Measurements from ENCODE around the gene AKAP8L. TPM values are rescaled to one million over a fixed set of nuclear protein-coding genes. Genes with fewer than 3 reads are reported as not detected.

The AKAP8L gene
- total RNA-seq, 1 experiment from 2014 or later = 132 TPM

GRCh38 chr19:15368798-15369593 is 49.8 kb downstream of the AKAP8L start:
- TF ChIP-seq CTCF (conservative IDR thresholded peaks at IDR 0.05; ENCODE audit: low read depth, low read length) (no peak), EZH2 (IDR thresholded peaks at IDR 0.05; ENCODE audit: borderline replicate concordance, low read depth, low read length, poor library complexity, severe bottlenecking) (no peak)
- H3K9me3 ChIP-seq (ENCODE audit: low read depth, low read length, poor library complexity, severe bottlenecking) = no peaks in the 10 kb centered on the region
- intact Hi-C loops (cut with micrococcal nuclease; ENCODE audit: unreplicated experiment) = no loop called here
- CTCF ChIA-PET = no interaction called here
- H3K4me3 ChIP-seq (ENCODE audit: low read depth, low read length, poor library complexity, severe bottlenecking) = no peak overlapping the region
- POLR2A ChIA-PET (ENCODE audit: low non-redundant PET) = no interaction called here
- BruUV-seq (replicated peaks) = no TSS peak
- no peaks in the 10 kb centered on the region for H3K4me1 ChIP-seq (ENCODE audit: insufficient read depth, low read length, poor library complexity, severe bottlenecking)
- H3K27ac ChIP-seq (ENCODE audit: low read depth, low read length, poor library complexity, severe bottlenecking) = no peak overlapping the region
- H3K36me3 ChIP-seq (ENCODE audit: insufficient read depth, low read length, poor library complexity, severe bottlenecking) = peaks cover 79% of the 10 kb centered on the region
- DNase-seq (ENCODE audit: low spot score) = no peak
- no peaks in the 10 kb centered on the region for H3K27me3 ChIP-seq (replicated peaks; ENCODE audit: insufficient read depth, low read depth, low read length, poor library complexity)

GRCh38 chr19:15368051-15368632 is 50.6 kb downstream of the AKAP8L start:
- TF ChIP-seq EZH2 (IDR thresholded peaks at IDR 0.05; ENCODE audit: borderline replicate concordance, low read depth, low read length, poor library complexity, severe bottlenecking) = no peak
- no peak for TF ChIP-seq CTCF (conservative IDR thresholded peaks at IDR 0.05; ENCODE audit: low read depth, low read length)
- no TSS peak for BruUV-seq (replicated peaks)
- Histone ChIP-seq H3K4me3 (ENCODE audit: low read depth, low read length, poor library complexity, severe bottlenecking) (no peak overlapping the region), H3K4me1 (ENCODE audit: insufficient read depth, low read length, poor library complexity, severe bottlenecking) (no peaks in the 10 kb centered on the region), H3K36me3 (ENCODE audit: insufficient read depth, low read length, poor library complexity, severe bottlenecking) (peaks cover 71% of the 10 kb centered on the region), H3K27ac (ENCODE audit: low read depth, low read length, poor library complexity, severe bottlenecking) (no peak overlapping the region), H3K27me3 (replicated peaks; ENCODE audit: insufficient read depth, low read depth, low read length, poor library complexity) (no peaks in the 10 kb centered on the region), H3K9me3 (ENCODE audit: low read depth, low read length, poor library complexity, severe bottlenecking) (no peaks in the 10 kb centered on the region)
- ChIA-PET CTCF (no interaction called here), POLR2A (ENCODE audit: low non-redundant PET) (no interaction called here)
- intact Hi-C loops (cut with micrococcal nuclease; ENCODE audit: unreplicated experiment) = no loop called here
- DNase-seq (ENCODE audit: low spot score) = no peak

GRCh38 chr19:15367439-15367838 is 51.3 kb downstream of the AKAP8L start:
- BruUV-seq (replicated peaks) = no TSS peak
- Histone ChIP-seq H3K4me3 (ENCODE audit: low read depth, low read length, poor library complexity, severe bottlenecking) (no peak overlapping the region), H3K27ac (ENCODE audit: low read depth, low read length, poor library complexity, severe bottlenecking) (no peak overlapping the region), H3K36me3 (ENCODE audit: insufficient read depth, low read length, poor library complexity, severe bottlenecking) (peaks cover 64% of the 10 kb centered on the region), H3K4me1 (ENCODE audit: insufficient read depth, low read length, poor library complexity, severe bottlenecking) (no peaks in the 10 kb centered on the region), H3K27me3 (replicated peaks; ENCODE audit: insufficient read depth, low read depth, low read length, poor library complexity) (no peaks in the 10 kb centered on the region), H3K9me3 (ENCODE audit: low read depth, low read length, poor library complexity, severe bottlenecking) (no peaks in the 10 kb centered on the region)
- no peak for TF ChIP-seq CTCF (conservative IDR thresholded peaks at IDR 0.05; ENCODE audit: low read depth, low read length)
- TF ChIP-seq EZH2 (IDR thresholded peaks at IDR 0.05; ENCODE audit: borderline replicate concordance, low read depth, low read length, poor library complexity, severe bottlenecking) = no peak
- DNase-seq (ENCODE audit: low spot score) = no peak
- ChIA-PET POLR2A (ENCODE audit: low non-redundant PET) (no interaction called here), CTCF (no interaction called here)
- intact Hi-C loops (cut with micrococcal nuclease; ENCODE audit: unreplicated experiment) = no loop called here
